NOMO-1 treated with DMSO at 0.1 percent for 48 hours (cell line): Measurements from ENCODE around the gene SEC11A.
"Not testable (repeated sequence)": the region's sequence is repeated elsewhere in the genome, so short reads cannot be mapped to it uniquely, and the experiment has no call there.

ENCODE experiments used
- DNase-seq: peaks from one replicate; lab custom pipeline; 2025; ENCODE audit not compliant: unreplicated experiment; lab: John Stamatoyannopoulos, UW

The SEC11A gene

DNA sequence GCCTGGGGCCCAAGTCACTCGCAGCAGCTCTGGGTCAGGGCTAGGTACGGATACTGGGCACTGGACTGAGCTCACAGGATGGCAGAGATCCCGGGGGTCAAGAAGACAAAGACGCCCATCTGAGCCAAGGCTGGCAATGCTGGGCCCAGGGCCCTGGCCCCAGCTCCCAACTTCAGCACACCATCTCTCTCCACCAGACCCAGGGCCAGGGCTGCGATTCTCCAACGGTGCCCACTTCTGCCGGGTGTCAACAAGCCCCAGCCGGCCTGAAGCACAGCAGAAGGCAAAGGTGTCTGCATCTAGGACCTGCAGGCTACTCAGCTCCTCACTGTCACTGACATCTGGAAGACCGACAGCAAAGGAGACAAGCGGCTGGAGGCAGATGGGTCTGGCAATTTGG, 70.4 kb downstream of the SEC11A start:
- no peak for DNase-seq

GRCh38 chr15:84643838-84644237, 72.1 kb downstream of the SEC11A start:
- DNase-seq = no peak

- not testable (repeated sequence) for DNase-seq
These were observed 73.3 kb downstream of the SEC11A start for GRCh38 chr15:84642640-84643039.

DNA sequence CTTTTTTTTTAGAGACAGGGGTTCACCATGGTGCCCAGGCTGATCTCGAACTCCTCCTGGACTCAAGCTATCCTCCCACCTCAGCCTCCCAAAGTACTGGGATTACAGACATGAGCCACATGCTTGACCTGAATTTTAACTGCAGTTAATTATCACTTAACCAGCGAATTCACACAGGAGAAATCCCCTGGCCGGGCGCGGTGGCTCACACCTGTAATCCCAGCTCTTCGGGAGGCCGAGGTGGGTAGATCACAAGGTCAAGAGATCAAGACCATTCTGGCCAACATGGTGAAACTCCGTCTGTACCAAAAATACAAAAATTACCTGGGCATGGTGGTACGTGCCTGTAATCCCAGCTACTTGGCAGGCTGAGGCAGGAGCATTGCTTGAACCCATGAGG, 74.1 kb downstream of the SEC11A start:
- not testable (repeated sequence) for DNase-seq

DNA sequence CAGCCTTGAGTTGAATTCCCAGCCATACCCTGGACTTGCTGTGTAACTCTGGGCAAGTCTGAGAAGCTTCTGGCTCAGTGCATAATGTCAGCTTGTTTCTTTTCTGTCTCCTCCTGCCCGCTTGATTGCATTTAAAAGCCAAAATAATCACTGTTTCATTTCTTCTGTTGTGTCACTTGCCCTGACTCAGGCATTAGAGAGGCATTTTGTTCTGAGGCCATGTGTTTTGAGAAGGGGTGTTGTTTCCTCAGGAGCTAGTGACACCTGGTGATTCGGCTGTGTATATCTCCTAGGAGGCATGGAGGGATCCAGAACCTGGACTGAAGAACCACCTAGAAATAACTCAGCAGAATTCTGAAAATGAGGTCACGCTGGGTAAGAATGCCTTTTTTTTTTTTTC, 77.8 kb downstream of the SEC11A start:
- no peak for DNase-seq

GRCh38 chr15:84634228-84634837, 81.6 kb downstream of the SEC11A start:
- DNase-seq = no peak

DNA sequence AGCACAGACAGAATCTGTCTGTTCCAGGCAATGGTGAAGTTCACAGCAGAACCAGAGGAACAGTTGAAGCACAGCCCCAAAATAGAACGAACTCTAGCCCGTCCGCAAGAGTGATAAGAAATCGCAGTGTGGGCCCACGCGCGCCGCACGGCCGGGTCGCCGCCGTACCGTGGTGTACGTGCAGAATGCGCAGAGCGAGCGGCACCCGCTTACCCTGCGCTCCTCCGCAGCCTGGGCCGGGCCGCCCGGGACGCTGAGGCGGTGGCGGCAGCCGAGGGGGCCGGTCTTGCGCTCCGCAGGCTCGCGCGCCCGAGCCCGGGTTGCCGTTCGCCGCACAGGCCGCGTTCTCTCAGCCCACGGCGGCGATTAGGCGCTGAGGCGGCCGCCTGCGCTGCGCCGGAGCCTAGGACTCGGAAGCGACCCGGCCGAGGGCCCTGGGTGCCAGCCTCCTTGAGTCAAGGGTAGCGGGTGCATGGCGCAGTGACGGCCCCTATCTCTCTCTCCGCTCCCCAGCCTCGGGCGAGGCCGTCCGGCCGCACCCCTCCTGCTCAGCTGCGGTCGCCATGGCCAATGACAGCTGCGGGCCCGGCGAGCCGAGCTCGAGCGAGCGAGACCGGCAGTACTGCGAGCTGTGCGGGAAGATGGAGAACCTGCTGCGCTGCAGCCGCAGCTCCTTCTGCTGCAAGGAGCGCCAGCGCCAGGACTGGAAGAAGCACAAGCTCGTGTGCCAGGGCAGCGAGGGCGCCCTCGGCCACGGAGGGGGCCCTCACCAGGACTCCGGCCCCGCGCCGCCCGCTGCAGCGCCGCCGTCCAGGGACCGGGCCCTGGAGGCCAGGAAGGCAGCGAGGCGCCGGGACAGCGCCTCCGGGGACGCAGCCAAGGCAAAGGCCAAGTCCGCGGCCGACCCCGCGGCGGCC, 82.4 kb downstream of the SEC11A start:
- peak; percentile 43 for DNase-seq

GRCh38 chr15:84631706-84632272, 84.2 kb downstream of the SEC11A start:
- no peak for DNase-seq

GRCh38 chr15:84629033-84629432, 86.9 kb downstream of the SEC11A start:
- no peak for DNase-seq

- no peak for DNase-seq
These were observed 90.8 kb downstream of the SEC11A start for GRCh38 chr15:84625123-84625522.

DNA sequence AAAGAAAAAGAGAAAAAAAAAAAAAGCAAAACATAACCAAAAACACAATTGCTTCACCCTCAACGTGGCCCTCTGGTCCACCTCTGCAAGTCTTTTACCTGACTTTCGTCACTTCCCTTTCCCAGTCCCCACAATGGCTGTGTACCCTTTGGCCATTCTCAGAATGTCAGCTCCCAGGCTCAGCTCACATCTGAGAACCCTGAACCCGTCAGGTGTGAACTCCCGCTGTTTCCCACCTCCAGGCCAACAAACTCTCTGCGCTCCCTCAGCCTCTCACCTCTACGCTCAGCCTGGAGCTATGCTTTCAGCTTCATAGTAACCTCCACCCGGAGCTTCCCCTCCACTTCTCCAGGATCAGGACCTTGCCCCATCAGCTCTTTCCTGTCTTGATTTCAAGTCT, 91.6 kb downstream of the SEC11A start:
- no peak for DNase-seq

- no peak for DNase-seq
These were observed 94.5 kb downstream of the SEC11A start for GRCh38 chr15:84621358-84621979.

DNA sequence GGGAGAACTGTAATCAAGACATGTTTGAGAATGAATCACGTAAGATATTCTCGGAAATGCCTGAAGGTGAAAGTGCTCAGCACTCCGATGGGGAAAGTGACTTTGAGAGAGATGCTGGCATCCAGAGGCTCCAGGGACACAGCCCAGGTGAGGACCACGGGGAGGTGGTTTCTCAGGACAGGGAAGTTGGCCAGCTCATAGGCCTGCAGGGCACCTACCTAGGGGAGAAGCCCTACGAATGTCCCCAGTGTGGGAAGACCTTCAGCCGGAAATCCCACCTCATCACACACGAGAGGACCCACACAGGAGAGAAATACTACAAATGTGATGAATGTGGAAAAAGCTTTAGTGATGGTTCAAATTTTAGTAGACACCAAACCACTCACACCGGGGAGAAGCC, 95.3 kb downstream of the SEC11A start:
- no peak for DNase-seq
